ENCODE measurements around the gene CDX2. TPM values are rescaled to one million over a fixed set of nuclear protein-coding genes. Genes with fewer than 3 reads are reported as not detected.
"Not testable (repeated sequence)": the region's sequence is repeated elsewhere in the genome, so short reads cannot be mapped to it uniquely, and the experiment has no call there.

The CDX2 gene
- total and polyA plus RNA-seq, 9 of the 15 experiments (the other 6 are each of a cell fraction or from before 2014, with no cell fraction given): 0.04 TPM; not detected in 8

DNA sequence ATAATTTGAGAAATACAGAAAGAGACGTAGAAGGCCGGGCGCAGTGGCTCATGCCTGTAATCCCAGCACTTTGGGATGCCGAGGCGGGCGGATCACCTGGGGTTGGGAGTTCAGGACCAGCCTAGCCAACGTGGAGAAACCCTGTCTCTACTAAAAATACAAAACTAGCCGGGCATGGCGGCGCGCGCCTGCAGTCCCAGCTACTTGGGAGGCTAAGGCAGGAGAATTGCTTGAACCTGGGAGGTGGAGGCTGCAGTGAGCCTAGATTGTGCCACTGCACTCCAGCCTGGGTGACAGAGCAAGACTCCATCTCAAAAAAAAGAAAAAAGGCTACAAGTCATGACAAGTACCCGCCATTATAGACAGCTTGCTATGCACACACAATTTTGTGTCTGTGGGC is 35.9 kb upstream of the CDX2 start:
- H2AFZ ChIP-seq (ENCODE audit: low read depth, low read length); H3K4me3 ChIP-seq; H3K36me3 ChIP-seq (ENCODE audit: control insufficient read depth, insufficient read depth, low read length); DNase-seq (ENCODE audit: extremely low read depth in 1 of 4, low spot score in 3 of 4); H3K9me3 ChIP-seq (replicated peaks; ENCODE audit: control insufficient read depth, insufficient read depth, low read depth, low read length); H3K4me1 ChIP-seq (replicated peaks in 1 of 2; ENCODE audit: control insufficient read depth in 2 of 2, insufficient read depth in 2 of 2, low read length in 2 of 2); ATAC-seq; FAIRE-seq; BruUV-seq (replicated peaks); intact Hi-C loops (cut with micrococcal nuclease); H3K4me2 ChIP-seq (ENCODE audit: insufficient read depth, low read length); H4K20me1 ChIP-seq (replicated peaks; ENCODE audit: control insufficient read depth, insufficient read depth, low read length); H3K27ac ChIP-seq (ENCODE audit: extremely low read depth, low read depth, low read length); POLR2A ChIA-PET; H3K9me1 ChIP-seq (ENCODE audit: control insufficient read depth, insufficient read depth, low read length); H3K27me3 ChIP-seq (ENCODE audit: control insufficient read depth in 2 of 2, insufficient read depth in 2 of 2, low read length in 2 of 2); H3K79me2 ChIP-seq (ENCODE audit: control insufficient read depth, insufficient read depth, low read length); H3K9ac ChIP-seq (ENCODE audit: insufficient read depth in 1 of 2, low read depth in 2 of 2, low read length in 2 of 2); in situ Hi-C loops (cut with MboI); CTCF ChIA-PET (ENCODE audit: low intra/inter-chr PET ratio): not testable (repeated sequence)
- WGBS (ENCODE audit: insufficient coverage, low coverage, missing lambda C conversion rate): 9% methylated on average over 9 of the region's 13 CpGs

DNA sequence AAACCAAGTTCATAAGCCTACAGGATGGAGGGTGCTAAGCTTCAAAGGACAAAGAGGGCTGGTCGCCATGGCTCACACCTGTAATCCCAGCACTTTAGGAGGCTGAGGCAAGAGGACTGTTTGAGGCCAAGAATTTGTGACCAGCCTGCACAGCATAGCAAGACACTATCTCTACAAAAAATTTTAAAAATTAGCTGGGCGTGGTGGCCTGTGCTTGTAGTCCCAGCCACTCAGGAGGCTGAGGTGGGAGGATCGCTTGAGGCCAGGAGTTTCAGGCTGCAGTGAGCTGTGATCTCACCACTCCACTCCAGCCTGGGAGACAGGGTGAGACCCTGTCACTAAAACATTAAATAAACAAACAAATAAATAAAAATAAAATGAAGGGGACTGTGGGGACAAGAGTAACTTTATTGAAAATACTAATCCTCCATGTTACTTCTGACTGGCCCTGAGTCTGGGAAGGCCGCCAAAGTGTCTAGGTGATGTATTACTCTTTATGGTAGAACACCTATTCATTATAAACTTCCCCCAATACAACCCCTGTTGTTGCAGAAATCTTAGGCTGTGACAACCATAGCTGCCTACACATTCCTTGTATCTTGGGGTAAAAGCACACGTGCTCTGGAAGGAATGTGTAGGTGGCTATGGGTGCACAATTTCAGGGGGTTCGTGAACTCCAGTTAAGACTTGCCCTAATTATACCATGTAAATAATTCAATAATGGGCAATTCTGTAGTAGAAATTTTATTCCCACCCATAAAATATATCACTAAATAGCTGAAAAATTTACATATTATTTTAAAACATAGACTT is 34.0 kb upstream of the CDX2 start:
- WGBS (ENCODE audit: insufficient coverage, low coverage, missing lambda C conversion rate): 0% methylated on average over 5 of the region's 6 CpGs
- Histone ChIP-seq H3K27me3 (ENCODE audit: control insufficient read depth in 2 of 2, insufficient read depth in 2 of 2, low read length in 2 of 2) (peaks cover 0 to 8% of the 10 kb centered on the region in 2 experiments; a peak in 1 of 5 replicates), H2AFZ (ENCODE audit: low read depth, low read length) (no peak overlapping the region), H4K20me1 (replicated peaks; ENCODE audit: control insufficient read depth, insufficient read depth, low read length) (no peaks in the 10 kb centered on the region), H3K9me1 (ENCODE audit: control insufficient read depth, insufficient read depth, low read length) (no peaks in the 10 kb centered on the region), H3K9me3 (replicated peaks; ENCODE audit: control insufficient read depth, insufficient read depth, low read depth, low read length) (no peaks in the 10 kb centered on the region), H3K4me1 (replicated peaks in 1 of 2; ENCODE audit: control insufficient read depth in 2 of 2, insufficient read depth in 2 of 2, low read length in 2 of 2) (peaks cover 0 to 4% of the 10 kb centered on the region in 2 experiments; a peak in 1 of 5 replicates), H3K79me2 (ENCODE audit: control insufficient read depth, insufficient read depth, low read length) (no peaks in the 10 kb centered on the region), H3K9ac (ENCODE audit: insufficient read depth in 1 of 2, low read depth in 2 of 2, low read length in 2 of 2) (no peak overlapping the region), H3K36me3 (ENCODE audit: control insufficient read depth, insufficient read depth, low read length) (no peaks in the 10 kb centered on the region), H3K27ac (ENCODE audit: extremely low read depth, low read depth, low read length) (no peak overlapping the region), H3K4me3 (no peak overlapping the region), H3K4me2 (ENCODE audit: insufficient read depth, low read length) (no peak overlapping the region)
- DNase-seq (ENCODE audit: extremely low read depth in 1 of 4, low spot score in 3 of 4) (no peak), FAIRE-seq (no peak), ATAC-seq (no peak)
- no TSS peak for BruUV-seq (replicated peaks)
- in situ Hi-C loops (cut with MboI) (no loop called here), intact Hi-C loops (cut with micrococcal nuclease) (no loop called here)
- ChIA-PET POLR2A (no interaction called here), CTCF (ENCODE audit: low intra/inter-chr PET ratio) (no interaction called here)
- no peak for TF ChIP-seq SRSF3 (IDR thresholded peaks at IDR 0.05; ENCODE audit: insufficient read depth, low read length)

All from K562 (cell line).